HepG2 (cell line): ENCODE measurements around the gene IL32. TPM values are rescaled to one million over a fixed set of nuclear protein-coding genes. Genes with fewer than 3 reads are reported as not detected.

Source experiments
- ARID4A ChIP-seq: sonication (generic); formaldehyde crosslinking; IDR thresholded peaks from 2 replicates; pipeline ENCODE4 v1.5.0; 2020; ENCODE audit warnings: mild to moderate bottlenecking, missing genetic modification reagents, borderline replicate concordance
- DRAP1 ChIP-seq: IDR thresholded peaks from 2 replicates; pipeline ENCODE4 v1.6.1; 2016; ENCODE audit warnings: missing genetic modification reagents, missing compliant biosample characterization
- EHMT2 ChIP-seq: fragments of 200-600 bp; sonication (generic); IDR thresholded peaks from 2 replicates; pipeline ENCODE4 v1.7.0; 2017; ENCODE audit warnings: antibody characterized with exemption, low read depth, low read length, borderline replicate concordance
- MIER3 ChIP-seq: IDR thresholded peaks from 2 replicates; pipeline ENCODE4 v1.6.1; 2016; ENCODE audit warnings: missing compliant biosample characterization, borderline replicate concordance
- SP4 ChIP-seq: sonication (generic); formaldehyde crosslinking; IDR thresholded peaks from 2 replicates; pipeline ENCODE4 v1.8.1; 2023; ENCODE audit warnings: mild to moderate bottlenecking, missing genetic modification reagents
- SPEN ChIP-seq: sonication (generic); formaldehyde crosslinking; IDR thresholded peaks from 2 replicates; pipeline ENCODE4 v1.5.1; 2020; ENCODE audit warnings: low read depth, mild to moderate bottlenecking, missing genetic modification reagents
- TARDBP ChIP-seq: sonication (generic); formaldehyde crosslinking; IDR thresholded peaks from 2 replicates; pipeline ENCODE4 v1.8.0; 2022; ENCODE audit warnings: mild to moderate bottlenecking, missing genetic modification reagents
- TFDP2 ChIP-seq: sonication (generic); formaldehyde crosslinking; IDR thresholded peaks from 2 replicates; pipeline ENCODE4 v1.4.0; 2020; ENCODE audit warnings: missing genetic modification reagents
- YEATS2 ChIP-seq: sonication (generic); formaldehyde crosslinking; IDR thresholded peaks from 2 replicates; pipeline ENCODE4 v1.4.0; 2020; ENCODE audit warnings: missing genetic modification reagents, borderline replicate concordance
- YY1 ChIP-seq: IDR thresholded peaks from 2 replicates; pipeline ENCODE4 v1.6.1; 2011; ENCODE audit warnings: low read length, low read depth, moderate library complexity, mild to moderate bottlenecking; ENCODE audit not compliant: insufficient read depth, insufficient replicate concordance
- ZBTB33 ChIP-seq: sonication (generic); formaldehyde crosslinking; IDR thresholded peaks from 2 replicates; pipeline ENCODE4 v1.4.0; 2020; ENCODE audit warnings: missing genetic modification reagents
- ZC3H4 ChIP-seq: sonication (generic); formaldehyde crosslinking; IDR thresholded peaks from 2 replicates; pipeline ENCODE4 v1.4.0; 2020; ENCODE audit warnings: missing genetic modification reagents, borderline replicate concordance
- ZFX ChIP-seq: sonication (generic); formaldehyde crosslinking; IDR thresholded peaks from 2 replicates; pipeline ENCODE4 v1.4.0; 2020; ENCODE audit warnings: mild to moderate bottlenecking, low read depth, missing genetic modification reagents, moderate library complexity
- ZMYM3 ChIP-seq: sonication (generic); formaldehyde crosslinking; IDR thresholded peaks from 2 replicates; pipeline ENCODE4 v1.5.1; 2020; ENCODE audit warnings: mild to moderate bottlenecking, missing genetic modification reagents
- ZNF354B ChIP-seq: sonication (generic); formaldehyde crosslinking; IDR thresholded peaks from 2 replicates; pipeline ENCODE4 v1.8.0; 2022; ENCODE audit warnings: mild to moderate bottlenecking, missing genetic modification reagents
- ZNF709 ChIP-seq: sonication (generic); formaldehyde crosslinking; IDR thresholded peaks from 2 replicates; pipeline ENCODE4 v1.5.0; 2020; ENCODE audit warnings: mild to moderate bottlenecking, missing genetic modification reagents
- ZNF784 ChIP-seq: sonication (generic); formaldehyde crosslinking; IDR thresholded peaks from 2 replicates; pipeline ENCODE4 v1.5.1; 2020; ENCODE audit warnings: missing genetic modification reagents, mild to moderate bottlenecking, borderline replicate concordance
- polyA plus RNA-seq, 8 experiments: library from polyadenylated mRNA; depleted of rRNA in 3 of 8; stranded (reverse) in 7 of 8; unstranded in 1 of 8; fragments of >200 nt; fragmentation: Illumina TruSeq in 4 of 8; extraction: Trizol in 4 of 8; gene quantifications; 2 replicates each; pipeline versions ENCODE4 v1.2.1 to v1.2.3, GENCODE V29; 2011 to 2016; ENCODE audit warnings: low read depth in 4 of 8, missing spikeins in 1 of 8, mixed read lengths in 1 of 8; ENCODE audit not compliant: insufficient read depth in 1 of 8
- total RNA-seq, 5 experiments: library from RNA; depleted of rRNA; stranded (reverse); fragments of >200 nt; fragmentation: Illumina TruSeq; extraction: Trizol; gene quantifications; 2 replicates each; pipeline ENCODE4 v1.2.3, GENCODE V29; 2016; ENCODE audit warnings: low read depth in 1 of 5

The IL32 gene
- total and polyA plus RNA-seq, 2 of the 13 experiments (the other 11 are each of a cell fraction or from before 2014, with no cell fraction given), result 115 to 165 TPM

- no peak for TF ChIP-seq EHMT2
- peak; percentile 36; the same call in 1 of the 2 replicates for TF ChIP-seq ZBTB33 (CRISPR knock-in tag)
- TF ChIP-seq ZNF709, result no peak
- TF ChIP-seq SP4 (CRISPR knock-in tag), result peak; percentile 78; the same call in 1 of the 2 replicates
- TF ChIP-seq YY1, result peak; percentile 54
- TF ChIP-seq DRAP1 (CRISPR knock-in tag), result peak; percentile 84
- 0 out of 2 replicates have a peak, but pooled peaks have one; percentile 24 for TF ChIP-seq YEATS2 (CRISPR knock-in tag)
- peak; percentile 1; the same call in 1 of the 2 replicates for TF ChIP-seq TFDP2
- TF ChIP-seq ZC3H4 (CRISPR knock-in tag), result no peak
- peak; percentile 61; the same call in 1 of the 2 replicates for TF ChIP-seq ZNF784 (CRISPR knock-in tag)
- peak; percentile 50; the same call in 1 of the 2 replicates for TF ChIP-seq SPEN (CRISPR knock-in tag)
- peak; percentile 53; the same call in 1 of the 2 replicates for TF ChIP-seq TARDBP (CRISPR knock-in tag)
- TF ChIP-seq ZFX (CRISPR knock-in tag), result peak; percentile 53; the same call in 1 of the 2 replicates
- peak; percentile 26; the same call in 1 of the 2 replicates for TF ChIP-seq MIER3 (CRISPR knock-in tag)
- TF ChIP-seq ZNF354B (CRISPR knock-in tag), result no peak
- peak; percentile 63; the same call in 1 of the 2 replicates for TF ChIP-seq ARID4A (CRISPR knock-in tag)
- no peak; the same call in 1 of the 2 replicates for TF ChIP-seq ZMYM3 (CRISPR knock-in tag)
Observed at GRCh38 chr16:3027983-3028715, 37.3 kb upstream of the IL32 start (continued).
